HG03457 (cell line): ENCODE measurements around the gene OTOA.
"Not testable (repeated sequence)": the region's sequence is repeated elsewhere in the genome, so short reads cannot be mapped to it uniquely, and the experiment has no call there.

ENCODE experiments used
- ATAC-seq: cut with Tn5 transposase; IDR thresholded peaks from one replicate; pipeline ENCODE4 v1.9.1; 2021; ENCODE audit warnings: moderate number of reproducible peaks; ENCODE audit not compliant: unreplicated experiment

The OTOA gene

GRCh38 chr16:21639493-21639892 is 24.3 kb upstream of the OTOA start:
- ATAC-seq: no peak

- ATAC-seq: no peak
Observed at GRCh38 chr16:21641916-21642315, 21.9 kb upstream of the OTOA start.

GRCh38 chr16:21642861-21643260 is 20.9 kb upstream of the OTOA start:
- ATAC-seq: no peak

- no peak for ATAC-seq
Observed at GRCh38 chr16:21643785-21644184, 20.0 kb upstream of the OTOA start.

- ATAC-seq: no peak
Observed at GRCh38 chr16:21644674-21645073, 19.1 kb upstream of the OTOA start.

GRCh38 chr16:21645261-21645721 is 18.5 kb upstream of the OTOA start:
- no peak for ATAC-seq

GRCh38 chr16:21646091-21646490 is 17.7 kb upstream of the OTOA start:
- ATAC-seq: no peak

- peak; percentile 66 for ATAC-seq
Observed at GRCh38 chr16:21646721-21647561, 16.8 kb upstream of the OTOA start.

- peak; percentile 16 for ATAC-seq
Observed at GRCh38 chr16:21647562-21648164, 16.1 kb upstream of the OTOA start.

GRCh38 chr16:21649826-21650406 is 13.9 kb upstream of the OTOA start:
- ATAC-seq: not testable (repeated sequence)

- ATAC-seq: no peak
Observed at GRCh38 chr16:21650521-21650920, 13.2 kb upstream of the OTOA start.

- ATAC-seq: no peak
Observed at GRCh38 chr16:21651515-21651914, 12.3 kb upstream of the OTOA start.

- ATAC-seq: no peak
Observed at GRCh38 chr16:21652453-21652852, 11.3 kb upstream of the OTOA start, which contains the start of gene IGSF6. Gene IGSF6, minus strand, starts transcription at chr16:21652608. Its CDS starts 10 bp downstream, at chr16:21652598.

GRCh38 chr16:21653571-21653970 is 10.2 kb upstream of the OTOA start:
- ATAC-seq: no peak

- no peak for ATAC-seq
Observed at GRCh38 chr16:21654466-21654865, 9.3 kb upstream of the OTOA start.

- no peak for ATAC-seq
Observed at GRCh38 chr16:21654881-21655280, 8.9 kb upstream of the OTOA start.

- no peak for ATAC-seq
Observed at GRCh38 chr16:21656795-21657768, 6.7 kb upstream of the OTOA start.

GRCh38 chr16:21659124-21659523 is 4.6 kb upstream of the OTOA start:
- no peak for ATAC-seq

- no peak for ATAC-seq
Observed at GRCh38 chr16:21664801-21665492, 1.2 kb downstream of the OTOA start.

GRCh38 chr16:21666772-21667171 is 3.0 kb downstream of the OTOA start:
- no peak for ATAC-seq
